GM11168 (cell line): ENCODE data around the gene THY1.
"Not testable (repeated sequence)": the region's sequence is repeated elsewhere in the genome, so short reads cannot be mapped to it uniquely, and the experiment has no call there.

Source experiments
- in situ Hi-C: fragments of 300-500 bp; cut with MboI; formaldehyde crosslinking; loops from one replicate; pipeline ENCODE4 v1.12.0; 2022; ENCODE audit warnings: low sequenced_read_pairs; ENCODE audit not compliant: unreplicated experiment

THY1 gene

DNA sequence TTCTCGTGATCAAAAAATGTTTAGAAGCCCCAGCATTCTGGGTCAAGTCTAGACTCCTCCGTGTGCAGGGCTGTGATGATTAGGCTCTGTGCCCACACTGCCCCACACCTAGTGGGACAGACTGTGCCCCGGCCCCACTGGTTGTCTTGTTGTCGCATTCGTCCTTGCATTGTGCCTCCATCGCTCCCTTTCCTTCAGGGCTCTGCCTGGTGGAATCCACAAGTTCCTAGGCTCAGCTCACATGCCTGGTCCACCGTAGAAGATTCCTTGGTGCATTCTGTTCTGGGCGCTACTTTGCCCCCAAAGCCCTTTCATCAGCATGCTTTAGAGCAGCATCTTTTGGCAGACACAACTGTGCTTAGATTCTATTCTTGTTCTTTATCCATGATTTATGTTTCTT, 23.5 kb upstream of the THY1 start:
- in situ Hi-C loops, result no loop called here

DNA sequence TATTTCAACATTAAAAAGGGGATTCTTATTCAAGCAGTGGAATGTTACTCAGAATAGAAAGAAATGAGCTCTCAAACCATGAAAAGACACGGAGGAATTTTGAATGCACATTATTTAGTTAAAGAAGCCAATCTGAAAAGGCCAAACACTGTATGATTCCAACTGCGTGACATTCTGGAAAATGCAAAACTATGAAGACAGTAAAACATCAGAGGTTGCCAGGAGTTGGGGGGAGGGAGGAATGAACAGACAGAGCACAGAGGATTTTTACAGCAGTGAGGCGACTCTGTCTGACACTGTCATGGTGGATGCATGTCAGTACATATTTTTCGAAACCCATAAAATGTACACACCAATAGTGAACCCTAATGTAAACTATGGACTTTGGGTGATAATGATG, 22.9 kb upstream of the THY1 start:
- in situ Hi-C loops, result no loop called here

DNA sequence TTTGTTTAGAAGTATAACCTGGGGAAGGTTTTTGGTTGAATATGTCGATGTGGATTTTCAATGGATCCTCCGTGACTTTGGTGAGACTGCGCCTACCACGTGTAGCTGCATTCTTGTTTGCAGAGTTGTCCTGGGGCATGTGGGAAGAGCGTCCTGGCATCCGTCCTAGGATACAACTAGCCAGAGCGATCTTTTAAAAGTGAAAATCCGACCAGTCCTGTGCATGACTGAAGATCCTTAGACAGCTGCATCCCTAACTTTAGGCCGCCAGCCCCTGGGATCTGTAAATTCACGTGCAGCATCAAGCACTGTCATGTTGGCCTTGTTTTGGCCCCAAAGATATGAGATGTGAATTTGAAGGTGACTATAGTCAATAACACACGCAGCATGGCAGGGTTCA, 22.4 kb upstream of the THY1 start:
- in situ Hi-C loops, result no loop called here

DNA sequence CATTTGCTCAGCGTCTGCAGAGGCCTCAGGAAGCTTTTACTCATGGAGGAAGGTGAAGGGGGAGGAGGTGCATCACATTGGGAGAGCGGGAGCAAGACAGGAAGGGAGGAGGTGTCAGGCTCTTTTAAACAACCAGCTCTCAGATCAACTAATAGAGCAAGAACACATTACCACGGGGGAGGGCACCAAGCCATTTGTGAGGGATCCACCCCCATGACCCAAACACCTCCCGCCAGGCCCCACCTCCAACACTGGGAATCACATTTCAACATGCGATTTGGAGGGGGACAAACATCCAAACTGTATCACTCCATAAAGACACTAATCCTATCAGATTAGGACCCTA, 18.9 kb upstream of the THY1 start:
- in situ Hi-C loops, result no loop called here

- in situ Hi-C loops, result no loop called here
These were observed 15.6 kb upstream of the THY1 start for GRCh38 chr11:119438599-119438998.

DNA sequence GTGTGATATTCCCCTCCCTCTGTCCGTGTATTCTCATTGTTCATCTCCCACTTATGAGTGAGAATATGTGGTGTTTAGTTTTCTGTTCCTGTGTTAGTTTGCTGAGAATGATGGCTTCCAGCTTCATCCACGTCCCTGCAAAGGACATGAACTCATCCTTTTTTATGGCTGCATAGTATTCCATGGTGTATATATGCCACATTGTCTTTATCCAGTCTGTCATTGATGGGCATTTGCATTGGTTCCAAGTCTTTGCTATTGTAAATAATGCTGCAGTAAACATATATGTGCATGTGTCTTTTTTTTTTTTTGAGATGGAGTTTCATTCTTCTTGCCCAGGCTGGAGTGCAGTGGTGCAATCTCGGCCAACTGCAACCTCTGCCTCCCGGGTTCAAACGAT, 14.5 kb upstream of the THY1 start:
- in situ Hi-C loops, result not testable (repeated sequence)

DNA sequence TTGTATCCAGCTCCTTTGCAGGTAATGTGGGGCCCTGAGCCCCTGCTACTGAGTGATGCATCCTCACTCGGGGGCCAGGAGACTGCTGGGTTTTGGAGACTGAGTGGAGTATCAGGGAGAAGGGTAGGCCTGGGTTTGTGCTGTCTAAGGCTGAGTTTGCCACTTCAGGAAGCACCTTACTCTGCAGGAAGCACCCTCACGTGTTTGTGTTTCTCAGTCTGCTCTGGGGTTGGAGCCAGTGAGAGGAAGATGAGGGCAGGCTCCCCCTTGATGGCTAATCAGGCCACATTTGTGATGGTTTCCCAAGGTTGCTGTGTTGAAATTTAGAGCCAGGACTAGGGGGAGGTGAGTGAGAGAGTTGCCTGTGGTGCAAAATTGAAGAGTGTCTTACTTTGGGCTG, 13.7 kb upstream of the THY1 start:
- in situ Hi-C loops, result no loop called here

GRCh38 chr11:119436093-119436492, 13.1 kb upstream of the THY1 start:
- in situ Hi-C loops, result no loop called here

- in situ Hi-C loops, result no loop called here
These were observed 11.8 kb upstream of the THY1 start for GRCh38 chr11:119434591-119435330.

- in situ Hi-C loops, result no loop called here
These were observed 10.4 kb upstream of the THY1 start for GRCh38 chr11:119433358-119433725.

DNA sequence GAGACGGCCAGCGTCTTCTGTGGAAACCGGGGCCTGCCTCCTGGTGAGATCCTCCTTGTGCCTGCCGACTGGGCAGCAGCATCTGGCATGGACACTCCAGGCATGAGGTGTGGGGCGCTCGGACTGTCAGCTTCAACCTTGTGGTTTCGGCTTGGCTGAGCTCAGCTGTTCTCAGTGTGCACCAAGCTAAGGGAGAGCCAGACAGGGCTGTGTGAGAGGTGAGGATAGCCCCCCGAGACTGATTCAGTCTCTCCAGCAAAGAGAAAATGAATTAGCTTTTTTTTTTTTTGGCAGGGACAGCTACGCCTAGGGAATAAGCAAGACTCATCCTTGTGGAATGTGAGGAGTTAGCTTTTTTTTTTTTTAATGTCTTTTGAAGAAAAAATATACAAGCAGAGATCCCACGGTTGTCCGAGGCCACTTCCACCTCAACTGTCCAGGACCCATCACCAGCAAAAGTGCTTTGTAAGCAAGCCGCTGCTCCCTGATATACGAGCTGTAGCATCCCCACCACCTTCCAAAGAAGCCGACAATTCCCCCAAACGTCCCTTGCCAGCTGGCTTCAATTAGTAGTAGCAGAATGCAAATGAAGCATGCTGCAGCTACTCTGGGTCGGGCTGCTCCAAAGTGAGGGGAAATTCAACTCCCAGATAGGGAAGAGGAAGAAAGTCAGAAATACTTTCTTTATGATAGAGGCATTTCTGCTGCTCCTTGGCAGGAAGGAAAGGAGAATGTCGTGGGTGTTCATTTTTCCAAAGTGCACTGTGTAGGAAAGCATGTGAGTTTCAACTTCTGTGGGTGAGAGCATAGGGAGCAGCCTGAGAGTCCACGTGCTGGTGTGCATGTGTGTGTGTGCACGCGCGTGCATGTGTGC, 9.7 kb upstream of the THY1 start:
- in situ Hi-C loops, result no loop called here

- in situ Hi-C loops, result no loop called here
These were observed 8.6 kb upstream of the THY1 start for GRCh38 chr11:119431523-119431922.

GRCh38 chr11:119427279-119427678, 4.3 kb upstream of the THY1 start:
- in situ Hi-C loops, result no loop called here

DNA sequence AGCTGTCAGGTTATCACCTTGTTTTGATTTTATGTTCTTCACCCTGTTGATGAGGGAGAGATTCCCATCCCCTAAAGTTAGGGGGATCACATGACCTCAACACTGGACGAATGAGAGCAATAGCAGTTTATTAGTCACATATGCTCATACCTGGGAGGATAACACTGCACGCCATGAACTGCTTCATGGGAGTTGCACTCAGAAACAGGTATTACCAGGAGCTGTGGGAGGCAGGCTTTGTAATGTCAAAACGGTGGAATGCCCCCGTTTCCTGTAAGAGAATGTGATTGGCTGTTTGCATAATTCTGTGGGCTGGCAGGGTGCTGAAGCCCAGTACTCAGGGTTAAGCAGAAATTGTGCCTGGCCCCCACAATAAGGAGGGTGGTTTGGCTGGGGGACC, 3.2 kb upstream of the THY1 start:
- in situ Hi-C loops, result no loop called here

DNA sequence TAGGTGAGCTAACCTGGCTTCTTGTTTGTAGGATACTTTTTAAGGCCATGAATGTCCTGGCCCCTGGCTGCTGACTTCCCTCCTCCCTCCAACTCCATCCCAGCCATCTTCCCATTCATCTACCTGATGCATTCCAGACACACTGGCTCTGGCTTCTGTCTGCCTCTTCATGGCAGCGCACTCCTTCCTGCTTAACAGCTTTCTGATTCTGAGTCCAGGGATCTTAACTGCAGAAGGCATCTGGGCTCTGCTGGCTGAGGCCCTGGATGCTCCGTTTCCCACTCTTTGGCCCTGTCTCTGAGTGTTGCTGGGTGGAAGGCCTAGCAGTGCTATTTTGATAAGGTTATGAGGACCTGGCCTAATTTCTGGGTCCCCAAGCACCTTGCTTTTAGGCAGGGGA, 1.8 kb upstream of the THY1 start:
- in situ Hi-C loops, result no loop called here

- in situ Hi-C loops, result no loop called here
These were observed 1.3 kb upstream of the THY1 start for GRCh38 chr11:119424276-119424675.

- in situ Hi-C loops, result no loop called here
These were observed 710 bp upstream of the THY1 start for GRCh38 chr11:119423509-119424254.

GRCh38 chr11:119421941-119422808, 797 bp downstream of the THY1 start:
- in situ Hi-C loops, result no loop called here

- in situ Hi-C loops, result no loop called here
These were observed 1.6 kb downstream of the THY1 start for GRCh38 chr11:119421351-119421750.

DNA sequence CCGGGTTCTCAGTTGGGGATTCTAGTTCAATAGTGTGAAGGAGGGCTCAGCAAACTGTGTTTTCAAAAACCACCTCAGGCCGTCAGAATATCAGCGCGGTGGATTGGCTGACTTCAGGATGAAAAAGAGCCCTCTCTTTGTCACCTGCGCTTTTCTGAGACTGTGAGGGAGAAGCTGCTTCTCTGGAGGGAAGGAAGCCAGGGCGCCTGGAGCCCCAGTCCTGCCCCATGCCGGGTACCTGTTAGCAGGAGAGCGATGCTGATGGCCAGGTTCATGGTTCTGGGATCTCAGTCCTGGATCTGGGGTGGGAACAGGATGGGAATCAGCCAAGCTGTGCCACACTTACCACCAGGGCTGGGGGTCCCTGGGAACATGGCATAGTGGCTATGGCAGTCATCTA, 2.3 kb downstream of the THY1 start:
- in situ Hi-C loops, result no loop called here
